Breast epithelium (tissue), 3 donors: Measurements from ENCODE around the gene TMEM178B.

ENCODE experiments used
- POLR2AphosphoS5 ChIP-seq, 3 donors: sonication (generic); formaldehyde crosslinking; IDR thresholded peaks; one replicate each; pipeline ENCODE4 v1.6.1; 2017; ENCODE audit warnings: antibody characterized with exemption in 3 of 3
- TF ChIP-seq, protein P1 (sequence below), 3 donors: fragments of 450-650 bp; IDR thresholded peaks; one replicate each; pipeline ENCODE4 v1.5.1; 2016 to 2017; ENCODE audit warnings: antibody characterized with exemption in 3 of 3, mild to moderate bottlenecking in 3 of 3, moderate library complexity in 3 of 3

DNA sequence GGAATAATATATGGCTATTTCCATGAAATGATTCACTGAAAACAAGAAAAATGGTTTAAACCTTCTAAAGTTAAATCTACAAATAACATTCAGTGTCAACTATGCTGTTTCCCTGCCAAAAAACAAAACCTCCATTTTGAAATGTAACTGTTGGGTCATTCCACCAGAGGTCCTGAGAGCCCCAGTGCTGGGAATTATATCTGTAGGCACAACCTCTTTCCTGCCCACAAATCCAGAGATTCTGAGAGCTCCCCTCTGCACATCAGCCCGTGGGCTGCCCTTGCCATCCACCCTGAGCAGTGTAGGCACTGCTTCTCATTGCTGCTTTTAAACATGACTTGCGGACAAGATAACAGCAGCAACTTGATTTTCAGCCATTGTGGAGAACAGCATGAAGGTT lies 198.6 kb downstream of the TMEM178B start:
- TF ChIP-seq, protein P1, sequence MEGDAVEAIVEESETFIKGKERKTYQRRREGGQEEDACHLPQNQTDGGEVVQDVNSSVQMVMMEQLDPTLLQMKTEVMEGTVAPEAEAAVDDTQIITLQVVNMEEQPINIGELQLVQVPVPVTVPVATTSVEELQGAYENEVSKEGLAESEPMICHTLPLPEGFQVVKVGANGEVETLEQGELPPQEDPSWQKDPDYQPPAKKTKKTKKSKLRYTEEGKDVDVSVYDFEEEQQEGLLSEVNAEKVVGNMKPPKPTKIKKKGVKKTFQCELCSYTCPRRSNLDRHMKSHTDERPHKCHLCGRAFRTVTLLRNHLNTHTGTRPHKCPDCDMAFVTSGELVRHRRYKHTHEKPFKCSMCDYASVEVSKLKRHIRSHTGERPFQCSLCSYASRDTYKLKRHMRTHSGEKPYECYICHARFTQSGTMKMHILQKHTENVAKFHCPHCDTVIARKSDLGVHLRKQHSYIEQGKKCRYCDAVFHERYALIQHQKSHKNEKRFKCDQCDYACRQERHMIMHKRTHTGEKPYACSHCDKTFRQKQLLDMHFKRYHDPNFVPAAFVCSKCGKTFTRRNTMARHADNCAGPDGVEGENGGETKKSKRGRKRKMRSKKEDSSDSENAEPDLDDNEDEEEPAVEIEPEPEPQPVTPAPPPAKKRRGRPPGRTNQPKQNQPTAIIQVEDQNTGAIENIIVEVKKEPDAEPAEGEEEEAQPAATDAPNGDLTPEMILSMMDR (IDR thresholded peaks at IDR 0.05), result no peak
- no peak for TF ChIP-seq POLR2AphosphoS5 (IDR thresholded peaks at IDR 0.05)
